ENCODE results near the gene FUZ.

The FUZ gene

GRCh38 chr19:49839713-49840112 lies 26.6 kb upstream of the FUZ start:
- Histone ChIP-seq H4K8ac (ENCODE audit: low read depth, low read length) (no peak overlapping the region), H3K4ac (ENCODE audit: low read depth, low read length) (no peak overlapping the region), H3K4me3 (ENCODE audit: low read depth, low read length) (no peak overlapping the region), H2BK120ac (ENCODE audit: insufficient read depth, low read length, poor library complexity) (no peak overlapping the region), H3K79me1 (ENCODE audit: low read length) (no peaks in the 10 kb centered on the region), H4K91ac (ENCODE audit: low read depth, low read length) (no peak overlapping the region), H2AK5ac (ENCODE audit: low read length) (no peak overlapping the region), H3K23ac (ENCODE audit: low read length) (no peak overlapping the region), H2BK5ac (ENCODE audit: low read depth, low read length, poor library complexity) (no peak overlapping the region), H4K12ac (ENCODE audit: low read depth, low read length) (no peak overlapping the region), H3K18ac (ENCODE audit: low read length) (no peak overlapping the region), H3K4me1 (ENCODE audit: control insufficient read depth in 1 of 2, insufficient read depth in 2 of 2, low read length in 2 of 2) (peaks cover 0 to 3% of the 10 kb centered on the region in 2 experiments), H3K27me3 (ENCODE audit: insufficient read depth, low read length) (no peaks in the 10 kb centered on the region), H3K27ac (ENCODE audit: low read depth, low read length) (no peak overlapping the region), H2BK12ac (ENCODE audit: low read length) (no peak overlapping the region), H3K14ac (ENCODE audit: low read length) (no peak overlapping the region), H3K79me2 (ENCODE audit: control insufficient read depth, insufficient read depth, low read length, poor library complexity) (no peaks in the 10 kb centered on the region), H3K4me2 (ENCODE audit: low read length) (no peak overlapping the region), H2AFZ (ENCODE audit: insufficient read depth, low read length, poor library complexity) (no peak overlapping the region), H3K36me3 (ENCODE audit: control insufficient read depth in 1 of 2, insufficient read depth in 2 of 2, low read length in 2 of 2) (peaks cover 59 to 60% of the 10 kb centered on the region in 2 experiments), H3K9ac (ENCODE audit: low read length) (no peak overlapping the region), H3K9me3 (ENCODE audit: insufficient read depth, low read depth, low read length) (no peaks in the 10 kb centered on the region)
- WGBS (ENCODE audit: extremely low coverage, insufficient coverage, insufficient read length) = no CpG with 5 or more reads among the region's 11 CpGs
- no peak for DNase-seq

GRCh38 chr19:49838885-49839588 lies 25.9 kb upstream of the FUZ start:
- no peak for DNase-seq
- H2AK5ac ChIP-seq (ENCODE audit: low read length) = no peak overlapping the region
- H3K36me3 ChIP-seq (ENCODE audit: control insufficient read depth in 1 of 2, insufficient read depth in 2 of 2, low read length in 2 of 2) = peaks cover 64 to 66% of the 10 kb centered on the region in 2 experiments
- no peak overlapping the region for H3K27ac ChIP-seq (ENCODE audit: low read depth, low read length)
- no peak overlapping the region for H2BK5ac ChIP-seq (ENCODE audit: low read depth, low read length, poor library complexity)
- no peaks in the 10 kb centered on the region for H3K27me3 ChIP-seq (ENCODE audit: insufficient read depth, low read length)
- H3K9me3 ChIP-seq (ENCODE audit: insufficient read depth, low read depth, low read length) = no peaks in the 10 kb centered on the region
- H4K12ac ChIP-seq (ENCODE audit: low read depth, low read length) = no peak overlapping the region
- no peak overlapping the region for H3K14ac ChIP-seq (ENCODE audit: low read length)
- H3K18ac ChIP-seq (ENCODE audit: low read length) = no peak overlapping the region
- no peak overlapping the region for H2BK120ac ChIP-seq (ENCODE audit: insufficient read depth, low read length, poor library complexity)
- no CpG with 5 or more reads among the region's 18 CpGs for WGBS (ENCODE audit: extremely low coverage, insufficient coverage, insufficient read length)
- no peak overlapping the region for H2BK12ac ChIP-seq (ENCODE audit: low read length)
- no peak overlapping the region for H3K4me3 ChIP-seq (ENCODE audit: low read depth, low read length)
- H3K4me1 ChIP-seq (ENCODE audit: control insufficient read depth in 1 of 2, insufficient read depth in 2 of 2, low read length in 2 of 2) = peaks cover 0 to 3% of the 10 kb centered on the region in 2 experiments
- no peak overlapping the region for H2AFZ ChIP-seq (ENCODE audit: insufficient read depth, low read length, poor library complexity)
- no peak overlapping the region for H3K9ac ChIP-seq (ENCODE audit: low read length)
- H3K23ac ChIP-seq (ENCODE audit: low read length) = no peak overlapping the region
- no peaks in the 10 kb centered on the region for H3K79me2 ChIP-seq (ENCODE audit: control insufficient read depth, insufficient read depth, low read length, poor library complexity)
- H4K8ac ChIP-seq (ENCODE audit: low read depth, low read length) = no peak overlapping the region
- H3K4ac ChIP-seq (ENCODE audit: low read depth, low read length) = no peak overlapping the region
- H3K79me1 ChIP-seq (ENCODE audit: low read length) = no peaks in the 10 kb centered on the region
- no peak overlapping the region for H3K4me2 ChIP-seq (ENCODE audit: low read length)
- H4K91ac ChIP-seq (ENCODE audit: low read depth, low read length) = no peak overlapping the region

- H3K4me1 ChIP-seq (ENCODE audit: control insufficient read depth in 1 of 2, insufficient read depth in 2 of 2, low read length in 2 of 2) = peaks cover 0 to 3% of the 10 kb centered on the region in 2 experiments
- no peak overlapping the region for H2BK120ac ChIP-seq (ENCODE audit: insufficient read depth, low read length, poor library complexity)
- H3K79me2 ChIP-seq (ENCODE audit: control insufficient read depth, insufficient read depth, low read length, poor library complexity) = no peaks in the 10 kb centered on the region
- H2BK5ac ChIP-seq (ENCODE audit: low read depth, low read length, poor library complexity) = no peak overlapping the region
- no peak for DNase-seq
- no peak overlapping the region for H3K4ac ChIP-seq (ENCODE audit: low read depth, low read length)
- no peak overlapping the region for H4K12ac ChIP-seq (ENCODE audit: low read depth, low read length)
- H3K4me2 ChIP-seq (ENCODE audit: low read length) = no peak overlapping the region
- H3K27ac ChIP-seq (ENCODE audit: low read depth, low read length) = no peak overlapping the region
- H3K9me3 ChIP-seq (ENCODE audit: insufficient read depth, low read depth, low read length) = no peaks in the 10 kb centered on the region
- H3K27me3 ChIP-seq (ENCODE audit: insufficient read depth, low read length) = no peaks in the 10 kb centered on the region
- H3K14ac ChIP-seq (ENCODE audit: low read length) = no peak overlapping the region
- no peak overlapping the region for H4K91ac ChIP-seq (ENCODE audit: low read depth, low read length)
- no peak overlapping the region for H2BK12ac ChIP-seq (ENCODE audit: low read length)
- no peak overlapping the region for H3K9ac ChIP-seq (ENCODE audit: low read length)
- H2AK5ac ChIP-seq (ENCODE audit: low read length) = no peak overlapping the region
- H3K36me3 ChIP-seq (ENCODE audit: control insufficient read depth in 1 of 2, insufficient read depth in 2 of 2, low read length in 2 of 2) = peaks cover 76 to 81% of the 10 kb centered on the region in 2 experiments
- no peak overlapping the region for H3K18ac ChIP-seq (ENCODE audit: low read length)
- no peak overlapping the region for H3K23ac ChIP-seq (ENCODE audit: low read length)
- H3K79me1 ChIP-seq (ENCODE audit: low read length) = no peaks in the 10 kb centered on the region
- H4K8ac ChIP-seq (ENCODE audit: low read depth, low read length) = no peak overlapping the region
- WGBS (ENCODE audit: extremely low coverage, insufficient coverage, insufficient read length) = no CpG with 5 or more reads among the region's 9 CpGs
- no peak overlapping the region for H3K4me3 ChIP-seq (ENCODE audit: low read depth, low read length)
- no peak overlapping the region for H2AFZ ChIP-seq (ENCODE audit: insufficient read depth, low read length, poor library complexity)
These were observed 24.3 kb upstream of the FUZ start for GRCh38 chr19:49837425-49837824.

- peaks cover 76 to 85% of the 10 kb centered on the region in 2 experiments for H3K36me3 ChIP-seq (ENCODE audit: control insufficient read depth in 1 of 2, insufficient read depth in 2 of 2, low read length in 2 of 2)
- no peak overlapping the region for H2BK5ac ChIP-seq (ENCODE audit: low read depth, low read length, poor library complexity)
- no peak overlapping the region for H2AK5ac ChIP-seq (ENCODE audit: low read length)
- H3K9ac ChIP-seq (ENCODE audit: low read length) = no peak overlapping the region
- no peak overlapping the region for H3K4ac ChIP-seq (ENCODE audit: low read depth, low read length)
- no peaks in the 10 kb centered on the region for H3K79me2 ChIP-seq (ENCODE audit: control insufficient read depth, insufficient read depth, low read length, poor library complexity)
- H3K14ac ChIP-seq (ENCODE audit: low read length) = no peak overlapping the region
- H2AFZ ChIP-seq (ENCODE audit: insufficient read depth, low read length, poor library complexity) = no peak overlapping the region
- no peak overlapping the region for H3K18ac ChIP-seq (ENCODE audit: low read length)
- no peak overlapping the region for H4K91ac ChIP-seq (ENCODE audit: low read depth, low read length)
- no peak overlapping the region for H3K27ac ChIP-seq (ENCODE audit: low read depth, low read length)
- H3K9me3 ChIP-seq (ENCODE audit: insufficient read depth, low read depth, low read length) = peaks cover 2% of the 10 kb centered on the region
- H4K8ac ChIP-seq (ENCODE audit: low read depth, low read length) = no peak overlapping the region
- H2BK120ac ChIP-seq (ENCODE audit: insufficient read depth, low read length, poor library complexity) = no peak overlapping the region
- H3K79me1 ChIP-seq (ENCODE audit: low read length) = no peaks in the 10 kb centered on the region
- H3K4me1 ChIP-seq (ENCODE audit: control insufficient read depth in 1 of 2, insufficient read depth in 2 of 2, low read length in 2 of 2) = peaks cover 0 to 3% of the 10 kb centered on the region in 2 experiments
- no CpG with 5 or more reads among the region's 5 CpGs for WGBS (ENCODE audit: extremely low coverage, insufficient coverage, insufficient read length)
- H2BK12ac ChIP-seq (ENCODE audit: low read length) = no peak overlapping the region
- H3K27me3 ChIP-seq (ENCODE audit: insufficient read depth, low read length) = no peaks in the 10 kb centered on the region
- H3K4me3 ChIP-seq (ENCODE audit: low read depth, low read length) = no peak overlapping the region
- no peak overlapping the region for H3K23ac ChIP-seq (ENCODE audit: low read length)
- H4K12ac ChIP-seq (ENCODE audit: low read depth, low read length) = no peak overlapping the region
- H3K4me2 ChIP-seq (ENCODE audit: low read length) = no peak overlapping the region
- DNase-seq = no peak
These were observed 23.9 kb upstream of the FUZ start for GRCh38 chr19:49837009-49837310.

Measured in trophoblast cell (in vitro differentiated cells and primary cell).